Panc1 (cell line): ENCODE results near the gene HOXA13. TPM values are rescaled to one million over a fixed set of nuclear protein-coding genes. Genes with fewer than 3 reads are reported as not detected.

Experiments used
- ATAC-seq: fragments of 200-7000 bp; cut with Tn5 transposase; 2 replicates; pipeline ENCODE4 v1.9.1; 2020; ENCODE audit warnings: mild to moderate bottlenecking, moderate library complexity
- BruUV-seq: library from RNA; stranded (reverse); fragments of 400-500 nt; replicated peaks from 2 replicates; lab custom pipeline; 2021; lab: Mats Ljungman, UMichigan
- CTCF ChIA-PET: fragments of 300-600 bp; sonication (Branson Sonifier 250); formaldehyde crosslinking; loops from one replicate; lab custom pipeline; 2022; ENCODE audit warnings: antibody characterized with exemption; lab: Charles Lee
- POLR2A ChIA-PET: fragments of 300-600 bp; sonication (Branson Sonifier 250); formaldehyde crosslinking; loops from one replicate; lab custom pipeline; 2022; ENCODE audit warnings: antibody characterized with exemption; lab: Charles Lee
- DNase-seq: peaks from one replicate; pipeline ENCODE4 v3.0.0-alpha.2; 2010; ENCODE audit warnings: low read depth, low spot score
- H3K27ac ChIP-seq: 2 replicates; pipeline ENCODE4 v1.5.1; 2011; ENCODE audit warnings: mild to moderate bottlenecking, low read length, inconsistent platforms
- H3K27me3 ChIP-seq: fragments of 200-500 bp; sonication (Bioruptor generic); 2 replicates; pipeline ENCODE4 v1.6.0; 2014; ENCODE audit warnings: low read length, inconsistent platforms; ENCODE audit not compliant: control insufficient read depth, insufficient read depth
- H3K36me3 ChIP-seq: fragments of 200-500 bp; sonication (Bioruptor generic); 2 replicates; pipeline ENCODE4 v1.5.1; 2014; ENCODE audit warnings: inconsistent platforms, mild to moderate bottlenecking, low read length, moderate library complexity; ENCODE audit not compliant: control insufficient read depth, insufficient read depth
- H3K4me1 ChIP-seq: 2 replicates; pipeline ENCODE4 v1.5.1; 2011; ENCODE audit warnings: inconsistent platforms, mild to moderate bottlenecking, low read length, moderate library complexity; ENCODE audit not compliant: control insufficient read depth, insufficient read depth
- H3K4me3 ChIP-seq, 2 experiments: 2 replicates each; pipeline ENCODE4 v1.5.1; 2011 to 2012; ENCODE audit warnings: low read depth in 2 of 2, low read length in 2 of 2, mild to moderate bottlenecking in 2 of 2, inconsistent platforms in 1 of 2, moderate library complexity in 1 of 2
- H3K9me3 ChIP-seq: fragments of 200-500 bp; sonication (Bioruptor generic); 2 replicates; pipeline ENCODE4 v1.5.1; 2014; ENCODE audit warnings: low read depth, mild to moderate bottlenecking, inconsistent platforms, low read length, moderate library complexity; ENCODE audit not compliant: control insufficient read depth, insufficient read depth
- POLR2AphosphoS5 ChIP-seq: IDR thresholded peaks from 2 replicates; pipeline ENCODE4 v1.6.1; 2012; ENCODE audit warnings: mild to moderate bottlenecking, low read depth, low read length, moderate library complexity
- SIN3A ChIP-seq: IDR thresholded peaks from 2 replicates; pipeline ENCODE4 v1.6.1; 2012; ENCODE audit warnings: low read depth, mild to moderate bottlenecking, low read length, moderate library complexity, borderline replicate concordance; ENCODE audit not compliant: insufficient read depth
- TCF7L2 ChIP-seq: IDR thresholded peaks from 2 replicates; pipeline ENCODE4 v1.6.1; 2011; ENCODE audit warnings: mild to moderate bottlenecking, low read depth, low read length, inconsistent platforms
- in situ Hi-C: cut with HindIII; loops from 2 replicates; pipeline ENCODE4 v1.10.0; 2016; ENCODE audit warnings: low sequenced_read_pairs, low pct_unique_long_range_greater_than_20kb
- intact Hi-C: fragments of 100-400 bp; cut with micrococcal nuclease; formaldehyde crosslinking; loops from one replicate; pipeline ENCODE4 v1.10.0; 2022; ENCODE audit not compliant: unreplicated experiment
- total RNA-seq: library from RNA; stranded (reverse); gene quantifications from one replicate; pipeline ENCODE4 v1.2.1, GENCODE V29; 2021; ENCODE audit not compliant: unreplicated experiment
- TF ChIP-seq, protein P1 (sequence below), 2 experiments: IDR thresholded peaks; 2 replicates each; pipeline ENCODE4 v1.6.1; 2011 to 2012; ENCODE audit warnings: low read depth in 2 of 2, control low read depth in 1 of 2, low read length in 1 of 2, mild to moderate bottlenecking in 1 of 2, moderate library complexity in 1 of 2; ENCODE audit not compliant: insufficient read depth in 1 of 2
- TF ChIP-seq, protein P2 (sequence below): fragments of 450-650 bp; IDR thresholded peaks from 2 replicates; pipeline ENCODE4 v1.5.1; 2017; ENCODE audit warnings: mild to moderate bottlenecking

Gene HOXA13
- total RNA-seq, 1 experiment from 2014 or later = 1.2 TPM

DNA sequence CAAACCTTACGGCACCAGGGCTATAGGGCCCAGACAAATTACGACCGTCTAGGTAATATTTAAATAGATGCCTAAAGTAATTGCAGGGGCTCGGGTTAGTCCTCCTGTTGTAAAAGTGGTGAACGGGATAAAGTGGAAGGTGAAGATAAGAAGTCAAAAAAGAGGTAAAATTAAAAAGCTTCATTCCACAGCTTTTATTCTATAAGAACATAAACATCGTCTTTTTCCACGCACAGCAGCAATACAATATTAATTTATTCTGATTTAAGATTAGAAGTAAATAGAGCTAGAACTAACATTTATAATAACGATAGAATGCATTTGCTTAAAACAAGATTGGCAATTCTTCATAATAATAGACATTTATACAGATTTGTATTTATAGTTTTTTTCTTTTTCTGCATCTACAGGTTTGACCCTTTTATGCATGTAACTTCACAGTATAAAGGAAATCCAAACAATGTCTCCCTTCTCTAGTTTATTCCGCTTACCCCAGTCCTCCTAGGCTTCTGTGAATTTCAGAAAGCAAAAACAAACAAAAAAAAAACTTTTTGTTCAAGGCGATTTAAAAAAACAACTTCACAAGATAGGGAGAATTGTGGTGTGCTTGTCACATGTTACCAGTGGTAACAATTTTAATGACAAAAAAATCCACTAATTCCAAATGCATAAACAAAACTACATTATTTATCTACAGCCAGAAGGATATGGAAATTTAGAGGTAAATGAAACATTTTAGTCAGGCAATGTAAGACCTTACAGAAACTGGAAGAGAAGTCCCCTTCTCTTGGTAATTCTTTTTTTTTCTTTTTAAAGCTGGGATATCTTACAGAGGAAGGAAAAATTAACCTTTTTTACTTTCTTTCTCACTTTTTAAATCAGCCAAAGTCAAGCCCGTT is 29.2 kb downstream of the HOXA13 start:
- Histone ChIP-seq H3K4me3 (no peak overlapping the region), H3K27me3 (no peaks in the 10 kb centered on the region), H3K4me1 (peaks cover 5% of the 10 kb centered on the region; the same call in 1 of the 2 replicates), H3K36me3 (no peaks in the 10 kb centered on the region), H3K9me3 (no peaks in the 10 kb centered on the region), H3K27ac (no peak overlapping the region)
- no peak for ATAC-seq
- BruUV-seq = no TSS peak
- in situ Hi-C loops (no loop called here), intact Hi-C loops (no loop called here)
- ChIA-PET CTCF (interaction anchor here (0.7 to 1.4 kb wide), 2 partner anchors 9 kb away, joined by 3 to 4 read pairs; no protein-coding TSS in a partner anchor), POLR2A (no interaction called here)
- TF ChIP-seq, protein P1, sequence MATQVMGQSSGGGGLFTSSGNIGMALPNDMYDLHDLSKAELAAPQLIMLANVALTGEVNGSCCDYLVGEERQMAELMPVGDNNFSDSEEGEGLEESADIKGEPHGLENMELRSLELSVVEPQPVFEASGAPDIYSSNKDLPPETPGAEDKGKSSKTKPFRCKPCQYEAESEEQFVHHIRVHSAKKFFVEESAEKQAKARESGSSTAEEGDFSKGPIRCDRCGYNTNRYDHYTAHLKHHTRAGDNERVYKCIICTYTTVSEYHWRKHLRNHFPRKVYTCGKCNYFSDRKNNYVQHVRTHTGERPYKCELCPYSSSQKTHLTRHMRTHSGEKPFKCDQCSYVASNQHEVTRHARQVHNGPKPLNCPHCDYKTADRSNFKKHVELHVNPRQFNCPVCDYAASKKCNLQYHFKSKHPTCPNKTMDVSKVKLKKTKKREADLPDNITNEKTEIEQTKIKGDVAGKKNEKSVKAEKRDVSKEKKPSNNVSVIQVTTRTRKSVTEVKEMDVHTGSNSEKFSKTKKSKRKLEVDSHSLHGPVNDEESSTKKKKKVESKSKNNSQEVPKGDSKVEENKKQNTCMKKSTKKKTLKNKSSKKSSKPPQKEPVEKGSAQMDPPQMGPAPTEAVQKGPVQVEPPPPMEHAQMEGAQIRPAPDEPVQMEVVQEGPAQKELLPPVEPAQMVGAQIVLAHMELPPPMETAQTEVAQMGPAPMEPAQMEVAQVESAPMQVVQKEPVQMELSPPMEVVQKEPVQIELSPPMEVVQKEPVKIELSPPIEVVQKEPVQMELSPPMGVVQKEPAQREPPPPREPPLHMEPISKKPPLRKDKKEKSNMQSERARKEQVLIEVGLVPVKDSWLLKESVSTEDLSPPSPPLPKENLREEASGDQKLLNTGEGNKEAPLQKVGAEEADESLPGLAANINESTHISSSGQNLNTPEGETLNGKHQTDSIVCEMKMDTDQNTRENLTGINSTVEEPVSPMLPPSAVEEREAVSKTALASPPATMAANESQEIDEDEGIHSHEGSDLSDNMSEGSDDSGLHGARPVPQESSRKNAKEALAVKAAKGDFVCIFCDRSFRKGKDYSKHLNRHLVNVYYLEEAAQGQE (IDR thresholded peaks at IDR 0.05; ENCODE audit: insufficient read depth in 1 of 2, low read depth in 2 of 2, low read length in 1 of 2) = no peak
- TF ChIP-seq TCF7L2 = no peak
- TF ChIP-seq POLR2AphosphoS5 = no peak
- no peak for TF ChIP-seq SIN3A
- TF ChIP-seq, protein P2, sequence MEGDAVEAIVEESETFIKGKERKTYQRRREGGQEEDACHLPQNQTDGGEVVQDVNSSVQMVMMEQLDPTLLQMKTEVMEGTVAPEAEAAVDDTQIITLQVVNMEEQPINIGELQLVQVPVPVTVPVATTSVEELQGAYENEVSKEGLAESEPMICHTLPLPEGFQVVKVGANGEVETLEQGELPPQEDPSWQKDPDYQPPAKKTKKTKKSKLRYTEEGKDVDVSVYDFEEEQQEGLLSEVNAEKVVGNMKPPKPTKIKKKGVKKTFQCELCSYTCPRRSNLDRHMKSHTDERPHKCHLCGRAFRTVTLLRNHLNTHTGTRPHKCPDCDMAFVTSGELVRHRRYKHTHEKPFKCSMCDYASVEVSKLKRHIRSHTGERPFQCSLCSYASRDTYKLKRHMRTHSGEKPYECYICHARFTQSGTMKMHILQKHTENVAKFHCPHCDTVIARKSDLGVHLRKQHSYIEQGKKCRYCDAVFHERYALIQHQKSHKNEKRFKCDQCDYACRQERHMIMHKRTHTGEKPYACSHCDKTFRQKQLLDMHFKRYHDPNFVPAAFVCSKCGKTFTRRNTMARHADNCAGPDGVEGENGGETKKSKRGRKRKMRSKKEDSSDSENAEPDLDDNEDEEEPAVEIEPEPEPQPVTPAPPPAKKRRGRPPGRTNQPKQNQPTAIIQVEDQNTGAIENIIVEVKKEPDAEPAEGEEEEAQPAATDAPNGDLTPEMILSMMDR = no peak
- DNase-seq = no peak

DNA sequence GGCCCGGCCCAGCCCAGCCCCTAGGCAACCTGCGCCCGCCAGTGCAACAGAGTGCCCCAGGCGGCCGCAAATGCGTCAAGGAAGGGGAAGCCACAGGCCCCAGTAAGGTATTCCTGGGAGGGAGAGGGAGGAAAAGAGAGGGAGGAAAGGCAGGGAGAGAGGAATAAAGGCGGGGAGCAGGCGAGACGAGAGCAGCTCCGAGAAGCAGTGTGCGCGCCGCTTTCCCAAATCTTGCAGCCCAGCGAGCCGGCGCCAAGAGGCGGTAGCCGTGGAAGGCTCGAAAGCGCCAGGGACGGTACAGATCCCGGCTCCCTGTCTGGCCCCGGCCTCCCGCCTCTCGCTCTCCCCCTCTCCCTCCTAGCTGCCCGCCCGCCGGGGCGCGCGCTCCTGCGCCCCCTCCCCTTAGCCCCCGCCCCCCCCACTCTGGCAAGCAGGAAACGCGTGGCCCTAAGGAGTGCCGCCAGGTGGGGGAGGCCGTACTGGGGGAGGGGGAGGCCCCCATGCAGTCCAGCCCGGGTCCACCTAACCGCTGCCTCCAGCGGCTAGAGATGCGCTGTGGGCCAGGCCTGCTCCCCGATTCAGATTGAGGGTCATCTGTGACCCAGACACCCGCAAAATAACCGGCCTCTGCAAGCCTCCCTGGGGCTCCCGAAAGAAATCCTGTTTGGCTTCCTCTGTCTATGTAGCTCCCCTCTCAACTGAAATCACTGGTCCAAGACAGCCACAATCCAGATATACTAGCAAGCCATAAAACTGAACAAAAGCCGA is 30.0 kb downstream of the HOXA13 start:
- BruUV-seq = no TSS peak
- POLR2A ChIA-PET = no interaction called here
- intact Hi-C loops (no loop called here), in situ Hi-C loops (no loop called here)
- peak overlapping the region; percentile 20 to 42; a peak in 3 of 4 replicates for H3K4me3 ChIP-seq
- TF ChIP-seq TCF7L2 = no peak
- TF ChIP-seq POLR2AphosphoS5 = no peak
- TF ChIP-seq, protein P1 (IDR thresholded peaks at IDR 0.05; ENCODE audit: insufficient read depth in 1 of 2, low read depth in 2 of 2, low read length in 1 of 2) = no peak
- TF ChIP-seq, protein P2 = no peak
- no peak for TF ChIP-seq SIN3A
- H3K36me3 ChIP-seq = no peaks in the 10 kb centered on the region
- H3K9me3 ChIP-seq = no peaks in the 10 kb centered on the region
- no peak for DNase-seq
- no peaks in the 10 kb centered on the region for H3K27me3 ChIP-seq
- H3K27ac ChIP-seq = no peak overlapping the region
- peak; percentile 43 for ATAC-seq
- H3K4me1 ChIP-seq = peaks cover 5% of the 10 kb centered on the region; the same call in 1 of the 2 replicates
- CTCF ChIA-PET = interaction anchor here (1.4 kb wide), 1 partner anchor 10 kb away, joined by 4 read pairs; no protein-coding TSS in a partner anchor
